Pons (tissue), 1 donor: ENCODE data around the gene WDR59.
"Not testable (repeated sequence)": the region's sequence is repeated elsewhere in the genome, so short reads cannot be mapped to it uniquely, and the experiment has no call there.

Experiments used
- DNase-seq: peaks from one replicate; pipeline ENCODE4 v3.0.0-alpha.2; 2016; ENCODE audit warnings: low spot score

The WDR59 gene

DNA sequence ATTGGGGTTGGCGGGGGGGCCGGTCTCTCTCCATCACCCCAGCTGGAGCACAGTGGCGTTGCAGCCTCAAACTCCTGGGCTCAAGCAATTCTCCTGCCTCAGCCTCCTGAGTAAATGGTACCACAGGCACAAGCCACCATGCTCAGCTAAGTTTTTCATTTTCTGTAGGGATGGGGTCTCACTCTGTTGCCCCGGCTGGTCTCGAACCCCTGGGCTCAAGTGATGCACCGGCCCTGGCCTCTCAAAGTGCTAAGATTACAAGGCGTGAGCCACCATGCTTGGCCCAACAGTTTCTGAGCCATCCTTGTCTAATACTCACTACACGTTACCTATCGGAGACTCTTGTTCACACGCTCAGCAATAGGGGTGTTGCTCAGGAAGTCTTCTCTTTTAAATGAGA is 11.6 kb downstream of the WDR59 start:
- no peak for DNase-seq

DNA sequence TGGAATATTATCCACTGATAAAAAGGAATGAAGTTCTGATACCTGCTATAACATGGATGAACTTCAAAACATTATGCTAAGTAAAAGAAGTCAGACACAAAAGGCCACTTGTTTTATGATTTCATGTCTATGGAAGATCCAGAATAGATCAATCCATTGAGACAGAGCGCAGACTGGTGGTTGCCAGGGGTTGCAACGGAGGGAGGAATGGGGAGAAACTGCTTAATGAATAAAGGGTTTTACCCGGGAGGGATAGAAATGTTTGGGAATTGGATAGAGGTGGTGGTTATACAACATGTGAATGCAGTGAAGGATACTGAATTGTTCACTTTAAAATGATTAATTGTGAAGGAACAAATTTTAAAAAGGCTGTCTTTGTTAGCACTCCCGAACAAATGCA is 30.2 kb downstream of the WDR59 start:
- DNase-seq: peak; percentile 83

DNA sequence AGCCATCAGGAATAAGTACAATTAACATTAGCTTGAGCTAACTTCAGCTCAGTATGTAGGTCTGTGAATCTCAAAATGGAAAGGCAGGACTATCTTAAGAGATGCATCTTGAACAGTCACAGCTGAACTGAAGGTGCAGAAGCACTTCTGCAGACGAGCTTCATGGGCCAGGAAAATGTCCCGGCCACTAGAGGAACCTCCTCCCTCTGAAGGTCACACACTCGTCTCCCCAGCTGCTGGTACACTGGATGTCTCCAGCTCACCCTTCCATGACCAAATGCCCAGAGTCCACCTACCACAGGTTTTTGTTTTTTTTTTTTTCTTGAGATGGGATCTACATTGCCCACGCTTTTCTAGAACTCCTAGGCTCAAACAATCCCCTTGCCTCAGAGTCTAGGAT is 33.2 kb downstream of the WDR59 start:
- no peak for DNase-seq

DNA sequence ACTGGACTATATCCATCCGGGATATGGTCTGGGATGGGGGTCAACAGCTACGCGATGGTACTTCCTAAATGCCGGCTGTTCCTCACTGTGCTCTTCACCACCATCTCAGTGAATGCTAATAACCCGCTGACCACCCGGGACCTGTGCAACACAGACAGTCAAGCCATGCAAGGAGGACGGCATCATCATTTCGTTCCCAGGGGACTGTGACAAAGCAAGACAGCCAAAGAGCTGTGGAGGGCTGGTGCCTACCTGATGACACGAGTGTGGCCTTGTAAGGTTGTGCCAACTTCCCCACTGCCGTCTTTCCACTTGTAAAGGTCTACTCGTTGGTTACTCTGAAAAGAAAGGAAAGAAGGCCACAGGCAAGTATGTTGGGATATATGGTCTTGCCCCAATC is 33.7 kb downstream of the WDR59 start:
- no peak for DNase-seq

DNA sequence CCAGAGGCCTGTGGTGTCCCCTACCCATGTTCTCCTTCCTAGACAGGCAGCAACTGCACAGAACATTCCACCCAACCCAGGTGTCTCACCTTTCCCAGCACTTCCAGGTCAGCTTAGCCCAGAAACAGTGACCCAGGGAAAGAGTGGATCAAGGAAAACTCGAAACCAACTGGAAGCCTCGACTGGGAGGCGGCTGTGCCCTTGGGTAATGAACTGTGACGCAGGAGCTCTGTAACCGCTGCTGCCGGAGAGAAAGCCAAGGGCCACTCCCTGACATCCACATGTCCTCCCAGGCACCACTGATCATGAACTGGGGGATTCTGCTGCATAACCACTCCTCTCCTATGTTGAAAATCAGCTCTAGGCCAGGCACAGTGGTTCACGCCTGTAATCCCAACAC is 34.4 kb downstream of the WDR59 start:
- no peak for DNase-seq

DNA sequence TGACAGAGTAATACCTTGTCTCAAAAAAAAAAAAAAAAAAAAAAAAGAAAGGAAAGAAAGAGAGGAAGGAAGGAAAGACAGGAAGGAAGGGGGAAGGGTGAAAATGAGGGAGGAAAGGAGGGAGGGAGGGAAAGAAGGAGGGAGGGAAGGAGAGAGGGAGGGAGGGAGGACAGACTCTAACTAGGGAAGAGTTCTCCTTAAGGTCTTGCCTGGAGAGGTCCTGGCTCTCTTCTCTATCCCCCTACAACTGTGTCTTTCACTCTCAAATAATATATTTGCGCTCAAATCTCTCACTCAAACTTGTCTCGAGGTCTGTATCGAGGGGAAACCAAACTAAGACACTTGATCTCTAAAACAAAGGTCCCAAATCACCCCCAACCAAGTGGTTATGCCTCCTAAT is 35.6 kb downstream of the WDR59 start:
- no peak for DNase-seq

DNA sequence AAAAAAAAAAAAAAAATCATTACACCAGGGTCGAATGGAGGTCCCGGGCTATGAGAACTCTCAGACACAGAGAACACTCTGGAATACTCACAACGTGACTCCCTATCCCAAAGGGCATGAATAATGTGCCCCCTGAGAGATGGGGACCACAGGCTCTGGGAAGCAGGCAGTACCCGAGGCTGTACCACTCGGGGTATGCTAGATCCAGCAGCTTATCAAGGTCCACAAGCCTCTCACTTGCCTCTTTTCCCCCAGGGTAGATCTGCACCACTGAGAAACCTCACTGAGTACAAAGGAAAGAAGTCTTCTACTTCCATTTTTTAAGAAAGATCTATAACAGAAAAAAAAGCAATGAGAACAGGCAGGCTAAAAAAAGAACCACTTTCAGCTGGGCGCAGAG is 40.5 kb downstream of the WDR59 start:
- DNase-seq: no peak

DNA sequence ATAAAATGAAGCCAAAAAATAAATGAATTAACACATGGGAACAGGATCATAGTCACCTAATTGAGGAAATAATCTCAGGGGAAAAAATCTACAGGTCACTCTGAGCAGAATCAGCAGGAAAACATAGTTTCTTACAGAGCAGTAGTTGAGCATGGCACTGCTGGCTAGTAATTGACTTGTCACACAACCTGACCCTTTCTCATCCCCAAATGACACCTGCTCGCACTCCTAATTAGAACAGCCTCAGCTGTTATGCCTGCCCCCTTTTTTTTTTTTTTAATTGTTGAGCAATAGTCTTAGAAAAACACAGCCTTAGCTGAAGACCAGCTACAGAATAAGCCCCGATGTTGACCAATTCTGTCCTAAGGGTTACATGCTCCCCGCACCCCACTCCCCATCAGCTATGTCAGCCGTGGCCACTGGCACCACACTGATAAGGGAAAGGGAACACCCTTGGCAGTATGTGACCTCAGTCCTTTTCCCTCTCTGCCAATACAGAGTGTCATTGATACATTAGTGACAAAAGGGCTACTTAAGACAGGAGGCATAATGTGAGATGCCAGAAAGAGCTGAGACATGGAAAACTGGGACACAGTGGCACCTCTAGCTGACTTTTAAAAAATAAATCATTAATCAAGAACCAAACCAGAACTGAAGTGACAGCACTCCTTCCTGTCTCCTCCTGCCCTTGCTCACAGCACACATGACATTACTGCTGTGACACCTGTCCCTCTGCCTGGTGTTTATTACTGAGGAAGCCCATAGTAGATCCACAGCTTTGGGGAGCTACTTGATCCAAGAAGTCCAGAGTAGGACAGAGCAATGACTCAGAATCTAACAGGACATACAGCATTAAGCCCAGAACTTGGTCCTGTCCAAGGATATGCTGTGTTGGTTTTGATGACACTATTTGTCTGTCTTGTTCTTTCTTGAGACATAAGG is 41.7 kb downstream of the WDR59 start:
- DNase-seq: no peak

DNA sequence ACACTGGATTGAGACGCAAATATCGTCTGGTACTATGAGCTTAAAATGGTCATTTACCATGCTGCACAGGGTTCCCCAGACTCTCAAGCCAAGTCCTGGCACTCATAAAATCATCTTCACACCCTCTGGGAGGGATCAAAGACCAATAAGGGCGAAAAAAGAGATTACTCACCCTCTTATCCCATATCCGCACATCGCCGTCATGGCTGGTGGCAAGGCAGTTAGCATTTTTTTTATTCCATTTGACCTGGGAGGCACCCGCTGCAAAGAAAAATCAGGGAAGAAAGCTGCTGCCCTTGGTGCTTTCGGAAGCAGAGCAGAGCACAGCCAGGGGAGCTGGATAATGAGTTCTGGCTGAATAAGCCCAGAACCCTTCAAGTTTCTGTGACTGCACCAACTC is 42.4 kb downstream of the WDR59 start:
- no peak for DNase-seq

DNA sequence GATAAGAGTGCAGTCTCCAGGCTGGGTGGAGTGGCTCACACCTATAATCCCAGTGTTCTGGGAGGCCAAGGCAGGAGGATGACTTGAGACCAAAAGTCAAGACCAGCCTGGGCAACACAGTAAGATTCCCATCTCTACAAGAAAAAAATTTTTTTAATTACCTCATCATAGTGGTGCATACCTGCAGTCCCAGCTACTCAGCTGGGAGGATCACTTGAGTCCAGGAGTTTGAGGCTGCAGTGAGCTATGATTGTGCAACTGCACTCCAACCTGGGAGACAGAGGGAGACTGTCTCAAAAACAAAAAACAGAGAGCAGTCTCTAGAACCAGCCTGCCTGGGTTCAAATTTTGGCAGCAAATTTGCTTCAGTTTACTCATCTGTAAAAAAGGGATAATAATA is 45.2 kb downstream of the WDR59 start:
- DNase-seq: no peak

DNA sequence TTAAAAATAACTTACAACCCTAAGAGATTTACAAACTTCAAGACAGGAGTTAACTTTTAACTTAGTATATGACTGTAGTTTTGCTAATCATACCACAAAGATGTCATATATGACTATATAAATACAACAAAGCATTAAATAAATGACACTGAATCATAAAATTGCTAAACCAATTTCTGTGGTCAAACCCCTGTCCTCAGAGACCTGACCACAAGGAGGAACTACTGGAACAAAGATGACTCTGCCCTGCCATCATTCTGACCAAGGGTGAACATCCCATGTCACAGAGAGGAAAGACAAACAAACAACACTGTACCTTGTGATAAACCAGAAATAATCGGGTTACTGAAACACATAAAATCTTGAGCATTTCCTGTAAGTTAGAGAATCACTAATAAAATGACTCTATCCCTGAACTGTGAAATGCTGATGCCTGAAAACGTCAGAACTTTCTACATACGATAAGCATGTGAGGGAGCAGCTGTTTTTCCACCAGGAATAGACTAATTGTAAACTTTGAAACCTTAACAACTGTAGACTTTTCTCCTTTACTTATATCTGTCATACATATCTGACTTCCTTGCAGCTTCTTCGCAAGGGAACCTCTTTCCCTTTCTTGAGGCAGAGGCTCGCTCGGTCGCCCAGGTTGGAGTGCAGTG is 47.9 kb downstream of the WDR59 start:
- DNase-seq: no peak

DNA sequence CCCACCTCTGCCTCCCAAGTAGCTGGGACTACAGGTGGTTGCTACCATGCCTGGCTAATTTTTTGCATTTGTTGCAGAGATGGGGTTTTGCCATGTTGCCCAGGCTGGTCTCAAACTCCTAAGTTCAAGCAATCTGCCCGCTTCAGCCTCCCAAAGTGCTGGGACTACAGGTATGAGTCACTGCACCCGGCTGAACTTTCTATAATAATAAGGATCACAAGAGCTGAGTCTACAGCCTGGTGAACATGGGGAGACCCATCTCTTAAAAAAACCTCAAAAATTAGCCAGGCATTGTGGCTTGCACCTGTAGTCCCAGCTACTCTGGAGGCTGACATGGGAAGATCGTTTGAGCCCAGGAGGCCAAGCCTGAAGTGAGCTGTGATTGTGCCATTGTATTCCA is 53.5 kb downstream of the WDR59 start:
- DNase-seq: no peak

DNA sequence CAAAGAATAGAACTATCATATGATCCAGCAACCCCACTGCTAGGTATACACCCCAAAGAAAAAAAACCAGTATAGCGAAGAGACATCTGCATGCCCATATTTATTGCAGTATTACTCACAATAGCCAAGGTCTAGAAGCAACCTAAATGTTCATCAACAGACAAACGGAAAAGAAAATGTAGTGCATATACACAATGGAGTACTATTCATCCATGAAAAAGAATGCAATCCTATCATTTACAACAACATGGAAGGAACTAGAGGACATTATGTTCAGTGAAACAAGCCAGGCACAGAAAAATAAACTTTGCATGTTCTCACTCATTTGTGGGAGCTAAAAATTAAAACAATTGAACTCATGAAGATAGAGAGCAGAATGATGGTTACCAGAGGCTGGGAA is 55.3 kb downstream of the WDR59 start:
- no peak for DNase-seq

DNA sequence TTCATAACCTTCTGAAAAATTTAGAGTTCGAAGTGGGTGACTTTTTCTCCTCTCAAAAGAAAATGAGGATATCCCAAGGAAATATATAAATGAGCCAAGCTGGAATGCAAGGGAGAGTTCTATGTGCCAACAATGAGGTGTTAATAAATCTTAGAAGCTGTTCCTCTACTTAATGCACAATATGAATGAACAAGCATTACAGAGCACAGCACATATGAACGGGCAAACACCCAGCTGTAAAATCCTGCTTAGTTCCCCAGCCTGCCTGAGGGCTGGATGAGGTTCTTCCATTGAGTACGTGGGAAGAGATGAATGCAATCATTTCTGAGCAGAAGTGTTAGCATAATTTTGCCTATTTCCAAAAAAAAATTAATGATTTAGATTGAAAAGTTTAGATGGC is 58.1 kb downstream of the WDR59 start:
- no peak for DNase-seq

DNA sequence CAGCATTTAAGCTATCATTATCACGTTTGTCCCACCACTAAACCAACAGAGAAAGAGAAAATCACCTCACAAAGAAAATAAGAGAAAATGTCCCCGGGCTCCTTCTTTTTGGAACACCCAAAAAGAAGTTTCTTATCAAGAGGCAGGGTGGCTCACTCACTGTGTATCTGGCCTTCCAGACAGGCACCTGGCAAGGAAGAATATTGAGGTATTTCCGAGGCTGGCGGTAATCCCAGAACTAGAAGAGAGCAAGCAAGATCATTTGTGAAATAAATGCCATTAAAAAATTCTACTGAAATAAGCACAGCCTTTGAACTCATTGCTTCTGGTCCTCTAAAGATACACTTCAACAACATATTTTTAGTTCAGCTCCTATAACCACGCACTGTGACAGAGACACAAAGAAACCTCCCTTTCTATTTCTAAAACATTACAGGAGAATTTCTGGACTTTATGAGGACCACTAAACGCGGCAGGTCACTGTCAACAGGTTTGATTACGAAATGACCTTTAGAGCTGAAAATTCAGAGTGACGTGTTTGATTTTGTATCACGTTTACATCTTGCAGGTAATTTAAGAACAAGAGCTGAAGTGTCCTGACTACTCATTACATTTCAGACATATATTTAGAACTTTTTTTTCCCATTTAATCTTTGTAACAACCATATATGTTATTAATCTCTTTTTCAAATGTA is 61.0 kb downstream of the WDR59 start:
- no peak for DNase-seq

DNA sequence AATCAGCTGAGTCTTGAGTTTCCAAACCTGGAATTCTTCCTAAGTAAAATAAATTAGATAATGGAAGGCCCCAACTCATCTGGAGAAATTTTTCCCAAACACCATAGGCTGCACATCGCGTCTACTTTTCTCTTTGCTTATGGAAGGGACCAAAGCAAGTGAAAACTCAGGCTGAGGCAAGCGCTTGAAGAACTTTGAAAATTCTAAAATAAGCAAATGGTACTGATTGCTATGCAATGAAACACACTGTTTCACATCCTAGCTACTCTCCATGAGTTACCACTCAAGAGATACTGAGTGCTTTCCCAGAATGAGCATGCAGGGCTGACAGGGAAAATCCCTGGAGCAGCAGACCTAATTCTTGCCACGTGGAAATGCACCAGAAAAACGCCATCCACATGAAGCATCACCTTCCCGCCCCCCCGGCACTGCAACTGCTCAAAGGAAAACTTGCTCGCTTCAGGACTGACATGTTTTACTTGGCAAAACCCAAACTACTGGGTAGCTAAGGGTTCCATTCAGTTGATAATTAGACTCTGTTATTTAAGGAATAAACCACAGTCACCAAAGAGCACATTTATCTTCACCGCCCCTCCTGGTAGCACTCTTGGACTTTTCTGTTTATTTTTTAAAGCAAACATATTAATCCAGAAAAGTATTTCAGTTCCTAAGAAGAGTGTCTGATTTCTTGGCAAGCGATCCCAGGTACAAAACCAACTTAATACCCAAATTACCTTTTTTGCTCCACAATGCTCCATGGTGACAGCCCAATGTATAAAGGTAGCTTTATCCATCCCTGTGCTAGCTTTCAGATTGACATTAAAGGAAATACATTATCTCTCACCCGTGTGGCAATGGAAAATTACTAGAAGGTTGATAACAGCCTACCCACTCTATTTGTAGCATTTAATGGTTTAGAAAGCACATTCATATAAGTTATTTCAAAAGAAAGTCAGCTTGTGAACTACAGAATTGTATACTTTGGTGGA is 62.5 kb downstream of the WDR59 start:
- DNase-seq: no peak

DNA sequence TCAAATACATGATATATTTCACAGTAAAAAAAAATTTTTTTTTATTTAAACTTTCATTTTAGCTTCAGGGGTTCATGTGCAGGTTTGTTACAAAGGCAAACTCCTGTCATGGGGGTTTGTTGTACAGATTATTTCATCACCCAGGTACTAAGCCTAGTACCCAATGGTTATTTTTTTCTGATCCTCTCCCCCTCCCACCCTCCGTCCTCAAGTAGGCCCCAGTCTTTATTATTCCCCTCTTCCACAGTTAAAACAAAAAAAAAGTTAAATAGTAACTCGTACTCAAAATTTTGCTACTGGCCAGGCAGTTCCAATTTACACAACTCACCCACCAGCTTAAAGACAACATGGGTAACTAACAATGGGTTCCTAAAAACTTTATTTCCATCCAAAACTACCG is 63.9 kb downstream of the WDR59 start:
- no peak for DNase-seq

DNA sequence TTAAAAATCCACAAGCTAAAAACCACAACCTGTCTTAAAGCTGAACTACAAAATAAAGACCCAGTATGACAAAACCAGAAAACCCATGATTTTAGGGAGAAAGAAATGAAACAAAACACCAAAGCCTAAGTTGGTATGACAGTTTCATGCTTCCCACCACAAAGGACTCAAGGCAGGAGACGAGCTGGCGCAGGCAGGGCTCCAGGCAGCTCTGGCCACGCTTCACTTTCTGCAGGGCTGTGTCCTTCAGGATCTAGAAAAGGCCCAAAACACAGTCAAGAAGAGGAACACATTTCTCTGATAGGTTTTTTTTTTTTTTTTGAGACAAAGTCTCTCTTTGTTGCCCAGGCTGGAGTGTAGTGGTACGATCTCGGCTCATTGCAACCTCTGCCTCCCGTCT is 75.3 kb downstream of the WDR59 start:
- no peak for DNase-seq

DNA sequence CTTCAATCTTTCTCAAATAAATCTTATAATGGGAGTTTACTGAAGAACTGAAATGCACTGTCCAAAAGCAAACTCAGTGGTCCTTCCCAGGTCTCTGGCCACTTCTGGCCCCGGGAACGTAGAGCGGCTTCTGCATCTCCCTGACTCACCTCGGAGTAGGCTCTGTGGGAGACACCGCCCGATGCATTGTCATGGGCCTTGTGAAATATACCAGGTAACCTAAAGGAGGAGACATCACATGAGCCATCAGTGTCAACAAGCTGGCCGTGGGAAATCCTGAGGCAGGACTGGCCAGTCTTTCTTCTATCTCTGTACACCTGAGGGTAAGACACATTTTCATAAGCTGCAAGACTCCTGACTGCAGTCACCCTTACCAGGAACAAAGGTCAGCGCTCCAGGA is 76.2 kb downstream of the WDR59 start:
- DNase-seq: not testable (repeated sequence)

DNA sequence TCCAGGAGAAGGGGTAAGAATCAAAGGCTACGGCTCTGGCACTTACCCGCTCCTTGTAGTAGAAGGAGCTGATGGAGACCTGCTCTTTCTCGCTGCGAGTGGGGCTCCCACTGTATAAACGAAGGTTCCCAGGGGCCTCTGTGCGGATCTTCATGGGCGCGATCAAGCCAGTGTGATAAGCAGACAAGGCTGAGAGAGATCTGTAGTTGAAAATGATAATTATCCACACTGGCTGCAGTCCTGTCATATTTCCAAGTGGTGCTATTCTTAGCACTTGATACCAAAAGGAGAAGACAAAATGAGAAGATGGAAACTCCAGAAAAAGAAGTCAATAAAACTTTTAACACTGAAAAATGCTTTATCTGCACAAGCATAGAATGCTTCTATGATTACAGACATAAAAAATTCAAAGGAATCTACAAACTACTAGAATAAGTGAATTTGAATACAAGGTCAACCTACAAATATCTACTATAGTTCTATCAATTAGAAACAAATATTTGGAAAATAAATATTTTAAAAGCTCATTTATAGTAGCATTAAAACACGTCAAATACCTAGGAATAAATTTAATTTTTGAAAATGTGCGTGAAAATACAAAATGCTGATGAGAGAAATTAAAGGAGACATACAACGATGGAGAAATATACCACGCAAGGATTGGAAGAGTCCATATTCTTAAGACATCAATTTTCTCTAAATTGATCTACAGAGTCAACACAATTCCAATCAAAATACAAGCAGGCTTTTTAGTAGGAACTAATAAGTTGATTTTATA is 80.8 kb downstream of the WDR59 start:
- no peak for DNase-seq

DNA sequence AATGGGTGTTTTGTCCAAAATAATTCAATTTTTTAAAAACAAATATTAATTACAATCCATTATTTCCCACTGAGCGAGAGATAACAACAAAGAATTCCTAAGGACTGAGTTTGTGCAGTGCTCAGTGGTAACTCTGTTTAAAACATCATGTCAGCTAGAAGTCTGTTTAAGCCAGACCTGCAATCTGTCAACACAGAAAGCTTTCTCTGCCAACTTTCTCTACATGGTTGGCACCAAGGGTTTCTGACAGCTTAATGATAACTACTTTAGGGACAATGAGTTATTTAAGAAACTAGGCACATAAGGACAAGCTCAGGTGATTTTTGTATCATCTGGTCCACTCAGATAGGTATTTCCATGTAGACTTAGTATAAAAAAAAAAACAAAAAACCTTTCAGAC is 81.8 kb downstream of the WDR59 start:
- no peak for DNase-seq
